OCI-LY1 (cell line): Measurements from ENCODE around the gene KCNH1.

Experiments
- CTCF ChIP-seq: fragments of 200-600 bp; sonication (generic), shearing (Covaris generic); IDR thresholded peaks from 2 replicates; pipeline ENCODE4 v1.5.1; 2017; ENCODE audit warnings: mild to moderate bottlenecking, antibody characterized with exemption, low read length, moderate library complexity, mixed read lengths
- EZH2 ChIP-seq: fragments of 200-600 bp; sonication (generic), shearing (Covaris generic); IDR thresholded peaks from 2 replicates; pipeline ENCODE4 v1.8.0; 2017; ENCODE audit warnings: borderline replicate concordance, mixed run types, mild to moderate bottlenecking, antibody characterized with exemption, low read length, moderate library complexity, mixed read lengths

- TF ChIP-seq CTCF (no peak), EZH2 (no peak)
These were observed 14.4 kb upstream of the KCNH1 start for GRCh38 chr1:211148366-211148765.
